GM12801 (cell line): ENCODE data around the gene PPDPF.

ENCODE experiments used
- TF ChIP-seq, protein P1 (sequence below): IDR thresholded peaks from one replicate; pipeline ENCODE4 v1.5.1; 2011; ENCODE audit warnings: control low read depth; ENCODE audit not compliant: insufficient read length; ENCODE audit errors: extremely low read depth

PPDPF gene

DNA sequence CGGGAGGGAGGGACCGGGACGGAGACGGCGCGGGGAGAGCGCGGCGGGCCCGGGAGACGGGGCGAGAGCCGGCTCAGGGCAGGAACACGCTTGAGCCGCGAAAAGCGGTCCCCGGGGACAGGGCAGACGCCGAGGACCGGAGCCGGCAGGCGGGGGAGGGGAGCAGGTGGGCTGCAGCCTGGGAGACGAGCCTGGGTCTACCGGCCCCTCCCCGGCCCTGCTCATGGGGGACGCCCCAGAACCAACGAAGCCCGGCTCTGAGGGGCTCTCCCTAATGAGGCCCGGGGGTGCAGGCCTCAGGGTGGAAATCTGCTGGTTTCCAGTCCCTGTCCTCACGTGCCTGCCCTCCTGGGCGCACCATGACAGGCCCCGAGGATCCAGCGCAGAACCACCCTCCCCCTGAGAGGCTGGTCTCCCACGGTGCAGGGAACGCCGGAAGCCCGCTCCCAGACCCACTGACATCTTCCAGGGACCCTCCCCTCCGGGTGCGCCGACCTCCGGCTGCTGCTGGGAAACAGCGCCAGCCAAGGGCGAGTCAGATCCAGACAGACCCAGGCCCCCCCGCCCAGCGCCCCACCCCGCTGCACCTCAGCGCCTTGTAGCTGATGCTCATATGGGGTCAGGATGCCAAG lies 21.1 kb upstream of the PPDPF start:
- TF ChIP-seq, protein P1, sequence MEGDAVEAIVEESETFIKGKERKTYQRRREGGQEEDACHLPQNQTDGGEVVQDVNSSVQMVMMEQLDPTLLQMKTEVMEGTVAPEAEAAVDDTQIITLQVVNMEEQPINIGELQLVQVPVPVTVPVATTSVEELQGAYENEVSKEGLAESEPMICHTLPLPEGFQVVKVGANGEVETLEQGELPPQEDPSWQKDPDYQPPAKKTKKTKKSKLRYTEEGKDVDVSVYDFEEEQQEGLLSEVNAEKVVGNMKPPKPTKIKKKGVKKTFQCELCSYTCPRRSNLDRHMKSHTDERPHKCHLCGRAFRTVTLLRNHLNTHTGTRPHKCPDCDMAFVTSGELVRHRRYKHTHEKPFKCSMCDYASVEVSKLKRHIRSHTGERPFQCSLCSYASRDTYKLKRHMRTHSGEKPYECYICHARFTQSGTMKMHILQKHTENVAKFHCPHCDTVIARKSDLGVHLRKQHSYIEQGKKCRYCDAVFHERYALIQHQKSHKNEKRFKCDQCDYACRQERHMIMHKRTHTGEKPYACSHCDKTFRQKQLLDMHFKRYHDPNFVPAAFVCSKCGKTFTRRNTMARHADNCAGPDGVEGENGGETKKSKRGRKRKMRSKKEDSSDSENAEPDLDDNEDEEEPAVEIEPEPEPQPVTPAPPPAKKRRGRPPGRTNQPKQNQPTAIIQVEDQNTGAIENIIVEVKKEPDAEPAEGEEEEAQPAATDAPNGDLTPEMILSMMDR = no peak

DNA sequence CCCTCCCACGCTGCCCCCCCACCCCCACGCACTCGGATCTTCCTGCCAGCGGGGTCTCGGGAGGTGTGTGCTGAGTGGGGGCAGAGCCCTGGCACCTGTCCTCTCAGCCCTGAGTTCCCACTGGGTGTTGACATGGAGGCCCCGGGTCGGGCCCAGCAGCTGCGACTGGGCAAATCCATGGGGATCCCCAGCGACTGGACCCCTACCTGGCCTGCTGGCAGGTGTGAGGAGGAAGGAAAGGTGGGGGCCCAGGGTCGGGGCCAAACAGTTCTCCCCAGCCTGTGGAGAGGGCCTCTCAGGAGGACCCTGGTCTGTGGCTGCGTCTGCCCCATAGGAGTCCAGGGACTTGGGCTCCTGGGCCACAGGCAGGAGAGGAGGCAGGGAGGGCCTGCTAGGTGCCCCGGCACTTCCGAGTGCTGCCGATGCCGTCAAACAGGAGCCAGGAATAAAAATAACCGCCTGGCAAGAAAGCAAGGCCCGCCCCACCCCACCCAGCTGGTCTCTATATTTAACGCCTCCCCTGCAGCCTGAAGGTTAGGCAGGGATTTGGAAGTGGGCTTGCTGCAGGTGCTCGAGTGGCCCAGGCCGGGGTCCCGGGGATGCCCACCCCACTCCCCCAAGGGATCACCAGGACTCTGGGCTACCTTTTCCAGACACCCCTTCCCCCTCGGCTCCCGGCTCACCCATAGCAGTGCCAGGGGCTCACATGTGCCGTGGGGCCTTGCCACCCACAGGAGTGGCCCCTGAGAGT lies 20.2 kb upstream of the PPDPF start:
- TF ChIP-seq, protein P1 = no peak

GRCh38 chr20:63500902-63501817 lies 19.4 kb upstream of the PPDPF start:
- TF ChIP-seq, protein P1 = no peak

DNA sequence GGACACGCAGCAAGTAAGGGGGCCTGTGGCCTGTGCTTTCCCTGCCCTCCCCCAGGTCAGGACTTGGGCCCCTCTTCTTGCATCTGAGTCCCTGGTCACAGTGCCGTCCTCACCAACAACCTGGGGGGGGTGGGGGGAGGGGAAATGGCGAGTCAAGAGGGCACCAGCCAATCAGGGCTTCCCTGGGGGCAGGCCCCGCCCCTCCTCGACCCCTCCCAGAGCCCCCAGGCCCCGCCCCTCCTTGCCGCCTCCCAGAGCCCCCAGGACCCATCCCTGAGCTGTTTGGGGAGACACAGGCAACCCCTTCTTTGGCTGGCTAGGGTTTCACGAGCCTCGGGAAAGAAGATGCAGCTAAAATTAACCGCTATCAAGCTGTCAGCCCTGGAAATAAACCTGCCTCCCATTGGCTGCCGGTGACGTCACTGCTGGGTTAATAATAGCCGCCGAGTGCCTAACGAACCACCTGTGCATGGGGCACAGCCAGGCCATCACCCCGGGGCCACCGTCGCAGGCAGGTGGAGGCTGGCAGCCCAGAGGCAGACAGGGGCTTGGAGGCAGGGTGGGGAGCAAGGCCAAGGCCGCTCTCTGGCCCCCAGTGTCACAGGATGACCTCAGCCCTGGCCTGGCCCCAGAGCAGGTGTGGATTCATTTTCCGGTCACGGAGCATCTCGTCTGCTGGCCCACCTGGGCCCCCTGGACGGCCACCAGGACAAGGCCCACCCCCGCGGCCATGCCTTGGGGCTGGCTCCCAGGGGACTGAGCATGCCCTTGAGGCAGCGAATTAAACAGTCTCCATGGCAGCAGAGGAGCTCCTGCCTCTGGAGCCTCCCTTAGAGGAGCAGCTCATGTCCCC lies 18.5 kb upstream of the PPDPF start:
- TF ChIP-seq, protein P1 = no peak

GRCh38 chr20:63502671-63503172 lies 17.8 kb upstream of the PPDPF start:
- TF ChIP-seq, protein P1 = no peak

DNA sequence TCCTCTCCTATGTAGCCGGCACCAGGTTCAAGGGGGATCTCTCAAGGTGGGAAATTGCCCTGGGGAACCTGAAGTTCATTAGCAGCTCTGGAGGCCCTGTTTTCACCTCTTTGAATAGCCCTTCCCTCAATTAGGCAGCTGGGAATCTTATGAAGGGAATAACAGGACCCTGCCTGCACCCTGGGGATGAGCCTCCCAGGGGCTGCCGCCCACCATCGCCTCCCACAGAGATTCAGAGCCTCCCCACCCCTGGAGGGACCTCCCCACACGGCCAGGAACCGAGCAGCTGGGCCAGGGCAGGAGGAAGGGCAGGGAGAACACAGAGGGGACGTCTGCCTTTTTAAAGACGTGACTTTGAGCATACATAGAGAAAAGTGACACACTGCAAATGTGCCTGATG lies 17.0 kb upstream of the PPDPF start:
- TF ChIP-seq, protein P1 = no peak
